ENCODE measurements around the gene LRIT3.

GRCh38 chr4:109902559-109903251 lies 54.8 kb downstream of the LRIT3 start:
- TF ChIP-seq POLR2AphosphoS5 (IDR thresholded peaks at IDR 0.05; ENCODE audit: low read depth, low read length) (no peak), TAF1 (IDR thresholded peaks at IDR 0.05; ENCODE audit: borderline replicate concordance, insufficient read depth, low read length) (no peak), REST (IDR thresholded peaks at IDR 0.05; ENCODE audit: insufficient read depth in 1 of 2, low read depth in 2 of 2, low read length in 2 of 2) (no peak)
